ENCODE results near the gene ATAD5.
"Not testable (repeated sequence)": the region's sequence is repeated elsewhere in the genome, so short reads cannot be mapped to it uniquely, and the experiment has no call there.

DNA sequence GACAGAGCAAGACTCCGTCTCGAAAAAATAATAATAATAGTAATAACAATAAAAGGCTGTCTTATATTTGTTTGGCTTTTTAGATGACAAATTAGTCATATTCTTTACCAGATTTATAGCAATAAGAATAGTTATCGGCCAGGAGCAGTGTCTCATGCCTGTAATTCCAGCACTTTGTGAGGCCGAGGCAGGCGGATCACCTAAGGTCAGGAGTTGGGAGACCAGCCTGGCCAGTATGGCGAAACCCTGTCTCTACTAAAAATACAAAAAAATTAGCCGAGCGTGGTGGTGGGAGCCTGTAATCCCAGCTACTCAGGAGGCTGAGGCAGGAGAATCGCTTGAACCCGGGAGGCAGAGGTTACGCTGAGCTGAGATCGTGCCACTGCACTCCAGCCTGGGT is 17.5 kb upstream of the ATAD5 start:
- not testable (repeated sequence) for TF ChIP-seq CTCF (IDR thresholded peaks at IDR 0.05 in 4 of 5, conservative IDR thresholded peaks at IDR 0.05 in 1 of 5); POLR2A (IDR thresholded peaks at IDR 0.05)

All from gastrocnemius medialis (tissue), 4 donors.